ENCODE measurements around the gene WNK1.

GRCh38 chr12:751192-751998 is 984 bp upstream of the WNK1 start:
- no peak for TF ChIP-seq EZH2 (IDR thresholded peaks at IDR 0.05; ENCODE audit: insufficient read depth, poor library complexity, severe bottlenecking)
- no peak for TF ChIP-seq EZH2phosphoT487 (IDR thresholded peaks at IDR 0.05; ENCODE audit: insufficient read depth, low read depth)
